DOHH2 (cell line): ENCODE results near the gene DPP7.

ENCODE experiments used
- EZH2phosphoT487 ChIP-seq: fragments of 200-600 bp; sonication (generic); IDR thresholded peaks from 2 replicates; pipeline ENCODE4 v1.6.1; 2017; ENCODE audit warnings: borderline replicate concordance, mild to moderate bottlenecking, antibody characterized with exemption, low read length, moderate library complexity, mixed read lengths
- TF ChIP-seq, protein P1 (sequence below): fragments of 200-600 bp; sonication (generic); IDR thresholded peaks from one replicate; pipeline ENCODE4 v1.5.1; 2014; ENCODE audit warnings: antibody characterized with exemption, mild to moderate bottlenecking, low read depth, low read length; ENCODE audit not compliant: poor library complexity, severe bottlenecking

DNA sequence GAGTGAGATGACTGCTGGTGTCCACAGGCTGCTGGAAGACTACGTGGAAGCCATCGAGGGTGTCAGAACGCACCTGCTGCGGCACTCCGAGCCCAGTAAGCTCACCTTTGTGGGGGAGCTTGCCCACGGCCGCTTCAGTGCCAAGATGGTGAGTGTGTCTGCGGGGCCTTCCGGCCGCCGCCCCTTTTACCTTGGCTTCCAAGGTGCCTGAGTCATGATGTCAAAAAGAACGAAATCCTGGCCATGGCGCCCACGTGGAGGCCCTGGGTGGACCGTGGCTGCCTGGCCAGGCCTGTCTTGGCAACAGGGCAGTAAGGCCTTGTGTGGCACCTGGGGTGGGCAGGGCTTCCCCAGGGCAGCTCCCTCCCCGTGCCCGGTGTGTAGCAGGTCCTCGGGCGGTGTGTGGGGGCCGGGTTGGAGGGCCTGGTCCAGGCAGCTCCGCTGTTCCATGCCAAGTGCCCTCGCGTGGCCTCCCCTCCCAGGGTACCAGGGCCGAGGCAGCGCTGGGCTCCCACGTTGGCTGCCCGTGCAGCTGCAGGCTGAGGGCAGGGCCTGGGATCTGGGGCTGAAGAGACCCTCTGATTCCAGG lies 7.8 kb downstream of the DPP7 start:
- TF ChIP-seq, protein P1, sequence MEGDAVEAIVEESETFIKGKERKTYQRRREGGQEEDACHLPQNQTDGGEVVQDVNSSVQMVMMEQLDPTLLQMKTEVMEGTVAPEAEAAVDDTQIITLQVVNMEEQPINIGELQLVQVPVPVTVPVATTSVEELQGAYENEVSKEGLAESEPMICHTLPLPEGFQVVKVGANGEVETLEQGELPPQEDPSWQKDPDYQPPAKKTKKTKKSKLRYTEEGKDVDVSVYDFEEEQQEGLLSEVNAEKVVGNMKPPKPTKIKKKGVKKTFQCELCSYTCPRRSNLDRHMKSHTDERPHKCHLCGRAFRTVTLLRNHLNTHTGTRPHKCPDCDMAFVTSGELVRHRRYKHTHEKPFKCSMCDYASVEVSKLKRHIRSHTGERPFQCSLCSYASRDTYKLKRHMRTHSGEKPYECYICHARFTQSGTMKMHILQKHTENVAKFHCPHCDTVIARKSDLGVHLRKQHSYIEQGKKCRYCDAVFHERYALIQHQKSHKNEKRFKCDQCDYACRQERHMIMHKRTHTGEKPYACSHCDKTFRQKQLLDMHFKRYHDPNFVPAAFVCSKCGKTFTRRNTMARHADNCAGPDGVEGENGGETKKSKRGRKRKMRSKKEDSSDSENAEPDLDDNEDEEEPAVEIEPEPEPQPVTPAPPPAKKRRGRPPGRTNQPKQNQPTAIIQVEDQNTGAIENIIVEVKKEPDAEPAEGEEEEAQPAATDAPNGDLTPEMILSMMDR = no peak
- no peak for TF ChIP-seq EZH2phosphoT487
